NCI-H345 (cell line): Measurements from ENCODE around the gene EPAS1.

Experiments
- DNase-seq: peaks from one replicate; lab custom pipeline; 2025; lab: John Stamatoyannopoulos, UW

EPAS1 gene

DNA sequence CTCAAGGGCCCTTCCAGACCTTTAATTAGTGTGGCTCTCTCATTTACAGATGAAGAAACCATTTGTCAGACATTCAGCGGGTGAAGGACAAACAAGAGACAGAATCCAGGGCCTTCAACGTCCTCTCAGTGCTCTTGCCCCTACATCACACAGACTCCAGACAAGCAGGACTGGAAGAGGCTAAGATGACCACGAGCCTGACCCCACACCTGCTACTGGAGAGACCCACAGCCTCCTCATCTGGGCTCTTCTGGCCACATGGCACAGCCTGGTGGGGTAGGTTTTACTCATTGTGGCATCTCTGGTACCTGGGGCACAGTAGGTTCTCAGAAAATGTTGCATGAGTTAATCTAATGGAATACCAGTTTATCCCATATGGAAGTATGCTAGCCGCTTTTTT lies 112.5 kb downstream of the EPAS1 start:
- DNase-seq, result no peak

DNA sequence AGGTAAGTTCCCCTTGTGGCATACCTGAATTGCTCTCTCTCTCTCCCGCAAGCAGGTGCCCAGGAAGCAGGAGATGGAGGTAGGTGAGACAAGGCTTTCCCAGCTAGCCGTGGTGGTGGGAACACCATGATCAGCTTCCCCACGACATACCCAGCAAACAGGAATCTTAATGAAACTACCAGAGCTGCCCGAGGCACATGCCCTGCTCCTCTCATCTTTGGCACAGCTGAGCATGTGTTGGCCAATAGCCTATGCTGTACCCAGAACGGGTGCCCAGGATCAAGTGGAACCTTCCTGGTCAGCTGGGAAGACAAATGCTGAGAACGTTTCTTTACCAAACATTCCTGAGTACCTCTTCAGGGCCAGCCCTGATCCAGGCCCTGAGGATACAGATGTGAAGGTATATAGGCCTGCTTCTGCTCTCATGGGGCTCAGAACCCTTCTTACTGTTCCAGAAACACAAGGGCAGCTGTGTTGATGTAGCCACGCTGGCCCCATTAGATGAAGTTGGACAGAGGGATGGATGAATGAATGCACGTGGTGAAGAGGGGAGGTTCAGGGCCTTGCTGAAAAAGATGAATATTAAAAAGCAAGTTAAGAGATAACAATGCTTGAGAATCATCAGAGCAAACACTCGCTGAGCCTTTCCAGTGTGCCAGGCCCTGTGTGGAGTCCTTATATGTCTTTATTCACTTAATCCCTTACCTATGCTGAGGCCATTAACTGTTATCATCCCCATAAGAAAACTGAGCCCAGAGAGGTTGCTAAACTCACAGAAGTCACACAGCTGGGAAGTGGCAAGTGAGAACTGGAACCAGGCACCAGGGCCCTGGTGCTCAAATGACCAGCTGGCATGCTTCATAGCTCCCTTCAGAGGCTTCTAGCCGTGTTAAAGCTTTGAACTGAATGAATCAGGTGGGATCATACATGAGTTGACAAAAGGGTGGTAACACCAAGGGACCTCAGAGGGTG lies 113.4 kb downstream of the EPAS1 start:
- no peak for DNase-seq

DNA sequence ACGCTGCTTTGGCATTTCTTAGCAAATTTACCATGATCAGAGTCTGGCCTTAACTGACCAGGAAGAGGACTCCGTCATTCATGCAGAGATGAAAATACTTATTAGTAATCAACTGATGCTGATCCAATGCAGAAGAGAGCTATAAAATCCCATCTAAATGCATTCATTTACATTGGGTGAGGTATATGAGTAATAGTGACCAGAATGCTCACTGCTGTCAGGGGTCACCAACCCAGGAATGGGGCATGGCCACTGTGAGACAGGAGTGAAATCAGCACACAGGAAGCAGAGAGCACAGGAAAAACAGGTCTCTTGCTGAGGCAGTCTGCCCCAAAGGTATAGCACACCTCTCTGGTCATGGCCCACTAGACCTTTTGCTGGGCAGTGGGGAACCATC lies 114.0 kb downstream of the EPAS1 start:
- no peak for DNase-seq

DNA sequence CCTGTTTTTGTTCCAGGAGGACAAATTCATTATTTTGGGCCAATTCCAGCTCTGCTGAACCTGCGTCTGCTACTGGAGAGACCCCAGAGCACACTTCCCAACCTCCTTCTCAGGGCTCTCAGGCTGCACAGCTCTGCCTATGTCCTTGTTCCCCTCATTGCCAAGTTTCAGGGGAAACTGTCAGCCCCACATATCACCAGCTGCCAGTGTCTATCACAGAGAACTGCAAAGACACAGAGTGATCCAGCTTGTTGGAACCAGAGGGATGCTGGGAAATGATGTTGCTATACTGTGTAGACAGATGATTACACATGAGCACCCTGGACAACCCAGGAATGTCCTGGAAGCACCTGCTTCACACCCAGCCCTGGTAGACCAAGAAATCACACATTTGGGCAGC lies 114.8 kb downstream of the EPAS1 start:
- no peak for DNase-seq

DNA sequence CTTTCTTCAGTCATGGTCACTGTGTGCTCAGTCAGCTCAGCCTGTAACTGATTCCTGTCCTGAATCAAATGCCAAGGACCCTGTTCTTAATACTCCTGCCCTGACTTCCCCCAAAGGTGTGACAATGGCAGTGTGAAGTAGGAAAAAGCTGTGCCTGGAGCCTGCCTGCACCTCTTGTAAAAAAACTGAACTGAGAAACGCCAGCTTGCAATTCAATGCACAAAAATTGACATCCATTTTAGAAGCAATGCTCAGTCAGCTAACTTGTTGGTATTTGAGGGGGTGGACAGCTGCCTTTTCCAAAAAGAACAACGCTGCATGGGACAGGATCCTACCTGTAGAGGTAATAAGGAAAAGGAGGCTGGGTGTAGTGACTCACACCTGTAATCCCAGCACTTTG lies 115.9 kb downstream of the EPAS1 start:
- no peak for DNase-seq

DNA sequence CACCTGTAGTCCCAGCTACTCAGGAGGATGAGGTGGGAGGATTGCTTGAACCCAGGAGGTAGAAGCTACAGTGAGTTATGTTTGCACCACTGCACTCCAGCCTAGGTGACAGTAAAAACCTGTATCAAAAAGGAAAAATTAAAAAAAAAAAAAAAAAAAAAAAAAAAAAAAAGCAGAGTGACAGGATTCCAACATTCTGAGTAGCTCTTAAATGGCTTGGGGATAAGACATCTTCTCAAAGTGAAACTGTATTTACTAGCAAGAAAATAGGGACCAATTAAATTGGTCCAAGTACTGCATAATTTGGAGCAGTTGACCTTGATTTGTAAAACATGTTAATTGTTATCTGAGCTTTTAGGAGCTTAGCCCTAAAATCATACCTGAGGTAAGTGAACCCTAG lies 116.4 kb downstream of the EPAS1 start:
- no peak for DNase-seq

DNA sequence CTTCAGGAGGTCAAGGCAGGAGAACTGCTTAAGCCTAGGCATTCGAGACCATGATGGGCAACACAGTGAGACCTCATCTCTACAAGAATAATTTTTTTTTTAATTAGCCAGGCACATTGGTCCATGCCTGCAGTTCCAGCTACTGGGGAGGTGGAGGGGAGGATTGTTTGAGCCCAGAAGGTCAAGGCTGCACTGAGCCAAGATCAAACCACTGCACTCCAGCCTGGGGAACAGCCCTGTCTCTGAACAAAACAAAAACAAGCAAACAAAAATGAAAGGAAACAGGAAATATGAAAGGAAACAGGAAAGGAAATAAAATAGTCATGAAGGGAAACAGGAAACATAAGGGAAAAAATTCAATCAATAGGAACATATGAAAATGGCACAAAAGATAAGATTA lies 117.5 kb downstream of the EPAS1 start:
- DNase-seq, result no peak

DNA sequence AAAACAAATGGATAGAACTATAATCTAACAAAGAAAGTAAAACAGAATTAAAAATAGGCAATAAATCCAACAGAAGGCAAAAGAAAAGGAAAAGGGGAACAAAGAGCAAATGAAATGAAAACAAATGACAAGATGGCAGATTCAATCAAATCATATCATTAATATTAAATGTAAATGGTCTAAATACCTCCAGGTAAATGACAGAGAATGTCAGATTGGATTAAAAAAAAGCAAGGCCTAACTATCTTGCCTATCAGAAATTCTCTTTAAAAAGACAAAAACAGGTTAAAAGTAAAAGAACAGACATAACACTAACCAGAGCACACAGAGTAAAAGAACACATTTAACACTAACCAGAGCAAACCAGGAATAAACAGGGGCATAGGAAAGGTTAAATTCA lies 119.1 kb downstream of the EPAS1 start:
- DNase-seq, result no peak

DNA sequence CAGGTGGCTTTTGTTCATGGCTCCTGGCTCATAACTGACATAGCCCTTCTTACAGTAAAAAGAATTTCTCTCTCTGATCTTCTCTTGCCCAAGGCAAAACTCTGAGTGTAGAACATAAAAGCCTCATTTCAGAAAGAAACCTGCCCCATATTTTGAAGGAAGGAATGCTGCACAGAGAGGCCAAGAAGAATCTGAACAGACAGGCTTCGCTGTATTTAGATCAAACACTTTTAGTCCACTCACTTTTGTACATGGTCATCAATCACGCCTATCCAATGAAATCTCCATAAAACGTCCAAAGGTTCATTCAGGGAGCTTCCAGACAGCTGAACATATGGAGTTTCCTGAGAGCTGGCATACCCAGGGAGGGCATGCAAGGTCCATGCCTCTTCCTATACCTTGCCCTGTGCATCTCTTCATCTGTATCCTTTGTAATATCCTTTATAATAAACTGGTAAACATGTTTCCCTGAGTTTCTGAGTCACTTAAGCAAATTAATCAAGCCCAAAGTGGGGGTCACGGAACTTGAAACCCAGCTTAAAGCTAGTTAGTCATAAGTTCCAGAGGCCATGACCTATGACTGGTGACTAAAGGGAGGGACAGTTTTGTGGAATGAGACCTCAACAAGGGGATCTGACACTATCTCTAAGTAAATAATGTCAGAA lies 119.7 kb downstream of the EPAS1 start:
- DNase-seq, result no peak

DNA sequence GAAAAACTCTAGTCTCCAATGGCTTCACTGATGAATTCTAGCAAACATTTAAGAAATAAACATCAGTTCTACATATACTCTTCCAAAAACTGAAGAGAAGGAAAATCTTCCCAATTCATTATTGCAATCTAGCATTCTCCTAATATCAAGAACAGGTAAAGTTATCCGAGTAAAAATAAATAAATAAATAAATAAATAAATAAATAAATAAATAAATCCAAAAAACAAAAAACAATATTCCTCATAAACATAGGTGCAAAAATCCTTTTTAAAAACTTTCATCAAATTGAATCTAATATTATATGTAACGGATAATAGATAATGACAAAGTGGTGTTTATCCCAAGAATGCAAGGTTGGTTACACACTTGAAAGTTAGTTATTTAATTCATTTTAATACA lies 123.7 kb downstream of the EPAS1 start:
- no peak for DNase-seq

DNA sequence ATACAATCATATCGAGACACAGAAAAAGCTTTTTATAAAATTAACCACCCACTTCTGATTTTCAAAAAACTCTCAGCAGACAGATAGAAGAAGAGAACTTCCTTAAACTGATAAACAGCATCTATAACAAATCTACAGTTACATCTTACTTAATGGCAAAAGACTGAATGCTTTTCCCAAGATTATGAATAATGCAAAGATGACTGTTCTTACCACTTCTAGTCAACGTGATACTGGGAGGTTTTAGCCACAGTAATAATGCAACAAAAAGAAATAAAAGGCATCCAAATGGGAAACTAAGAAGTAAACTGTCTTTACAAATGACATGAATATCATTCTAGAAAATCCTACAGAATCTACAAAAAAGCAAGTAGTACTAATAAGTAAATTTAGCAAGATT lies 124.2 kb downstream of the EPAS1 start:
- DNase-seq, result no peak

DNA sequence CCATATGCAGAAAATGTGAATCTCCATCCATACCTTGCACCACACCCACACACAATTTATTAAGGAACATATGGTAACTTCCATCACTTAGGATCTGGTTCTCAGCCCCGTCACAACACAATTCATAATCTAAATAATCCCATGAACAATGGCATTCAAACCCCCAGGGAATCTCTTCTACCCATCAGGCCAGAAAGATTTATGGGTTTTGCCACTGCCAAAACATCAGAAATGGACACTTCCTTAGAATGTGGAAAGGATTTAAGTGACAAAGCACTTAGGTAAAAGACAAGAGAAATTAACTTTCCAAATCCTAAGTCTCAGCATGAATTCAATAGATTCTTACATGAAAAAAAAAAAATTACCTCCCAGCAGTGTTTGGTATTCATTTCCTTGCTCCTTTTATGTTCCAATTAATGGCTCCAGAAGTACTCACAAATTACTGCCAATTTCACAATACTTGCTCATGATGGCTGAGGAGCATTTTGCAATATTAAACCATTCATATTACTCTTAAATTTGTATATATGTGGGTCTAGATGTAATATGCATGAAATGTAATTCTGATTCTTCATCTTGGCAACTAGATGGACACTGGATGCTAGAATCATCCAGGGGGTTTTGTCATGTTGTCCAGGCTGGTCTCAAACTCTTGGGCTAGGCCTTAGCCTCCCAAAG lies 125.6 kb downstream of the EPAS1 start:
- no peak for DNase-seq

DNA sequence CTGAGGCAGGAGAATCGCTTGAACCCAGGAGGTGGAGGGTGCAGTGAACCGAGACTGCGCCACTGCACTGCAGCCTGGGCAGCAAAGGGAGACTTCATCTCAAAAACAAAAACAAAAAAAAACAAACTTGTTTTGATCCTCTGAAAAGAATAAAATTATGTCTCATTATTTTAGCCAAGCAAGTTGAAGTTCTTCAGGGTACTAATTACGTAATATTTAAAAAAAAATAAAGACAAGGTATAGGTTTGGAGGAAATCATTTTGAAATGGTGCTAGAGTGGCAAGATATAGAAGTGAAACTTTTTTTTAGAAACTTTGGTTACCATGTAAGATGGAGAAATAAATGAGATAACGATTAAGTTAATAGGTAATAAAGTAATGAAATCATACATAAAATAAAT lies 127.7 kb downstream of the EPAS1 start:
- DNase-seq, result no peak

DNA sequence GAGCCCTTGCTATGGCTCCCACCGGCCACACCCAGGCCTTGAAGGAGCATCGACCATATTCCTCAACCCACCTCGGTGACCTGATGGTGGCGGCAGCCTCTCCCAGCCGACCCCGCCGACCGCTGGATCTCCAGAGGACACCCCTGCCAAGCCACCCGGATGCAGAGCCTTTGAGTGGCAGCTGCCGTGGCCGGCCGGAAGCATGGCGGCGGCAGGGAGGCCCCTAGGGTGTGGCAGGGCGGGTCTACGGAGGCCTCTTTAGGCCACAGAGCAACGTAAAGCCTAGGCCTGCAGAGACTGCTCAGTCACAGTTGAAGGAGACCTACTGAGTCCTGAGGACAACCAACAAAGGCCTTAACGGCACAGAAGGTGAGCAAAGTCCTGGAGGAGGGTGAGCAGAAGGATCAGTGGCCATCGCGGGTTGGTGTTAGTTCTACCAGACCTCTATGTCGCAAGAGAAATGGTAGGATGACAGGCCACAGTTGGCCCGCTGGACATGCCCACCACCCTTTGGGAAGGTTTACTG lies 131.8 kb downstream of the EPAS1 start:
- no peak for DNase-seq

DNA sequence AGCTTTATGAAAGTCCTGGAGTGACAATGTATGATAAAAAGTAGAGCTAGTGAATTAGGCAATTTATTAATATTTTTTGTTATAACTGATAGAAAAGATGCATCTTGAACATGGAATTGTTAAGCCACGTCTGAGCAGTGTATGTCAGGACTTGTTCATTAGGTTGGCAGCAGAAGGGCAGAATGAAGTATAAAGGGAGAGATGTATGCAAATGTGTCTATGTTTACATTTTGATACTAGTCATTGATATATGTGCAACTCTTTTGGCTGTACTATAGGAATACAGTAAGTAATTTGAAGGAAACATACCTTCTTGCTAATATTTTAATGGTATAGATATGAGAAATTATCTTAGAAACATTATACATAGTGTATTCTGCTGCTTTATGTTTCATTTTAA lies 133.2 kb downstream of the EPAS1 start:
- no peak for DNase-seq

DNA sequence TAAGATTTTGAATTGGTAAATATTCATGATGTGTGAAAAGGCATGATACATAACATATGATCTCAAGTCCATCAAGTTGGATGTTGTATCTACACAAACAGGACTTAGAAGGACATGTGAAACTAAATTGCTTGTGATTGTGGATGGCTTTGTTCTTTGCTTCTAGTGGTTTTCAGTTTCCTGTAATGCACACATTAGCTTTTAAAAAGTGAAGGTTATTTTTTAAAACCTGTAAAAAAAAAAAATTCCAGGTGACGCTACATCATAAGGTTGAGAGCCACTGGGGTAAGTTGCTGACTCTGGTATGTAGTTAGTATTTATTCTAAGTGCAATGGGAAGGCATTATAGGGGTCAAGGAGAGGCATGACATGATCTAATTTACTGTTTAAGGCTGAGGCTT lies 133.8 kb downstream of the EPAS1 start:
- no peak for DNase-seq

DNA sequence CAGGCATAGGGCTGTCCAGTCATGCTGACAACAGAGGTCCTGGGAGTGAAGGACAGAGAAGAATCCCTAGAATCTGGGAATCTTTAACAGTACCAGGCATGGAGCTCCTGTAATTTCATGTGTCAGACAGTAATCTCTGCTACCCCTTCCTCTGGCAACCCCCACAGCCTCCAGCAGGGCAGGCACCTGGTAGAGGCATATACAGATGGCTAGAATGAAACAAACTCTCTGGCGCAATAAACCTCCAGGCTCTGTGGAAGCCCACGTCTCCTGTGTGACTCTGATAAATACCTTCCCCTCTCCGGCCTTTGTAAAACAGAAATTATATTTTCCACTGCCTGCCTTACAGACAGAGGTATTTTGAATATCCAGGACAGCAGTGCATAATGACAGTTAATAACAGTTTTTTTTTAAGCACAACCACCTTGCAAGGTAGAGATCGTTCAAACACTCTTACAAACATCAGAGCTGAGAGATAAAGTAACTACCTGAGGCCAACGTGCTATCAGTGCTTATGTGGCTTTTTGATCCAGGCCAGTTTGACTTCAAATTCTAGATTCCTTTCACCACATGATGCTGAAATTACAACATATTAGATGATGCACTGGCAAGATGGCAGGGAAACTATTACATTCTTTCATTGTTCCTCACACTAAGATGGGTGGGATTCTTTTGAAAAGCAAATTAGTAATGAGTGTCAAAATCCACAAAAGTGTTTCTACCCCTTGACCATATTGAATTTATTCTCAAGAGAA lies 134.5 kb downstream of the EPAS1 start:
- no peak for DNase-seq

DNA sequence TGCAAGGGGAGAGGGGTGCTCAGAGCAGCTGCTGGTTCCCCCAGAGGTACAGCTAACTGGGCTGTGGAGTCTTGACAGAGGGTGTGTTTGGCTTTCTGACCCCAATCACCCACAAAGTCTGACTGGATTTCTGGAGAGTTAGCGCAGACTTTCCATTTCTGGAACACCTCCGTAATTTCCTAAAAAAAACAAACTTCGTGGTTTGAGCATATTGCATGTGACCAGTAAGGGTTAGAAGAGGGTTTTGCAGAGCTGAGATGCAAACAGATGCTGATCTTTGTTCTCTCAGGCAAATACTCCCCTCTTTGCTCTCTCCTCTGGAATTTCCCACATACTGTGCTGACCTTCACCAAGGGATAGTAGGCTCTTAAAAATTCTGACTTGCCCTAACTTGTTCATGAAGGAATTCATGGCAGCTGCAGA lies 137.7 kb downstream of the EPAS1 start:
- no peak for DNase-seq

DNA sequence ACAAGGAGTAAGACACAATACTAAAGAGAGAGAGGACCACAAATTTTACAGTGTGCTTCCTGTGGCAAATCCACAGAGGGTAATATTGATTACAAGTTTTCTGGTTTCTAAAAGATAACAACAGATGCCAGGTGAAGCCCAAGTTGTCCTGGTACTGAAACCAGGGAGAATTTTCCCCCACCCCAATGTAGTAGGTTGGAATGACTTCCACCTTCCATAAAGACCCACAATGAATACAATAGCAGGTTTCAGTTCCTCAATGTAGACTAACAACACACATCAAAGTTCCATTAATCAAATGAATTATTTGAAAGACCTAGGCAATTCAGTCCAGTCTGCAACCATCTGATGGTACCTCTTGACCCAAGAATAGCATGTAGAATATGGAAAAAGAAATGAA lies 138.1 kb downstream of the EPAS1 start:
- DNase-seq, result no peak

DNA sequence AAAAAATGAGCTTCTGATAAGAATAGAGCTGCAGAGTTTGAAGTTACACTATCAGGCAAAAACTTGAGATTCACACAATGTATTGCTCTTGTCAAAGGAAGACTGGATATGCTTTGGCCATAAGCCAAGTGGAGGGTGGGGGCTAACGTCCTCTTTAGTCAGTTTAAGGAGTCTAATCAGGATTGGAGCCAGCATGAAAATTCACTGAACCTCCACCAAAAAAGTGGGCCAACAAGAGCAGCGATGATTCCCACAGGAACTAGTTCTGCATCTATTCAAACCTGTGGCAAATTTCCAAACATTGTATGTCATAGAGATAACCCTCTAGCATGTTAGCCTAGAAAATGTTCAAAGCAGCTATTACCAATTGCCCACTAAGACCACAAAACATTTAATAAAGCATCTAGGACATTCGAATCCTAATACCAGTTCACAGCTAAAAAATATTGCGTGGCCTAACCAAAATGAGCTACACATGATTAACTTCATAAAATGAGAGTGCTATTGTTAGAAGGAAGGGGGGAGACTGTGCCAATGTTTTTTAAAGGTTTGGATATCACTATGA lies 138.7 kb downstream of the EPAS1 start:
- DNase-seq, result no peak
